AG09319 (cell line): Measurements from ENCODE around the gene KLF13.
A peak's percentile ranks its signal among the peaks of the same experiment; 100 is the strongest.

Source experiments
- DNase-seq: peaks from one replicate; pipeline ENCODE4 v3.0.0-alpha.2; 2010; ENCODE audit warnings: low read depth; ENCODE audit errors: extremely low read depth
- TF ChIP-seq, protein P1 (sequence below): IDR thresholded peaks from 2 replicates; pipeline ENCODE4 v1.5.1; 2011; ENCODE audit warnings: low read depth, mild to moderate bottlenecking, inconsistent platforms, low read length, moderate library complexity

KLF13 gene

DNA sequence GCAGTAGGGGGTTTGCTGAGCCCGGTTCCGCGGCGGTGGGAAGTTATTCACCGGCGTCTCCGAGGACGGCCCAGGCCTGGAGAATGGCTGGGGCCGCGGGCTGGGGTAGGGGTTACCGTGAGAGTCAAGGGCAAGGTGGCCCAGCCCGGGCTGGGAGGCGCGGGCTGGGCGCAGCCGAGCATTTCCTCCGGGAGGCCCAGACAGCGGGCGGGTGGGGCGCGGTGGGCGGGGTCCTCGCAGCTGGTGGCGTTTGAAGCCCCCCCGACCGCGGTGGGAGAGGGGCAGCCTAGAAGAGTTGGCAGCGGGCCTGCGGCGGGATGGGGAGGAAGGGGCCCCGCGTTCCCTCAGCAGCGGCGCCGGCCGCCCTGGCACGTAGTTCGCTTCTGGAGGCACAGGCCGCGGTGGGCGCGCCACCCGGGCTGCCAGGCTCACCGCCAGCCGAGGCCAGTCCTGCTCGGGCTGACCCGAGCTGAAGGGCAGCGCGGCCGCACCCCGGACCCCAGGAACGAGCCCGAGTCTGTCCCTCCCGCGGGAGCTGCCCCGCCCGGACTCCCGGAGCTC is 960 bp upstream of the KLF13 start:
- TF ChIP-seq, protein P1, sequence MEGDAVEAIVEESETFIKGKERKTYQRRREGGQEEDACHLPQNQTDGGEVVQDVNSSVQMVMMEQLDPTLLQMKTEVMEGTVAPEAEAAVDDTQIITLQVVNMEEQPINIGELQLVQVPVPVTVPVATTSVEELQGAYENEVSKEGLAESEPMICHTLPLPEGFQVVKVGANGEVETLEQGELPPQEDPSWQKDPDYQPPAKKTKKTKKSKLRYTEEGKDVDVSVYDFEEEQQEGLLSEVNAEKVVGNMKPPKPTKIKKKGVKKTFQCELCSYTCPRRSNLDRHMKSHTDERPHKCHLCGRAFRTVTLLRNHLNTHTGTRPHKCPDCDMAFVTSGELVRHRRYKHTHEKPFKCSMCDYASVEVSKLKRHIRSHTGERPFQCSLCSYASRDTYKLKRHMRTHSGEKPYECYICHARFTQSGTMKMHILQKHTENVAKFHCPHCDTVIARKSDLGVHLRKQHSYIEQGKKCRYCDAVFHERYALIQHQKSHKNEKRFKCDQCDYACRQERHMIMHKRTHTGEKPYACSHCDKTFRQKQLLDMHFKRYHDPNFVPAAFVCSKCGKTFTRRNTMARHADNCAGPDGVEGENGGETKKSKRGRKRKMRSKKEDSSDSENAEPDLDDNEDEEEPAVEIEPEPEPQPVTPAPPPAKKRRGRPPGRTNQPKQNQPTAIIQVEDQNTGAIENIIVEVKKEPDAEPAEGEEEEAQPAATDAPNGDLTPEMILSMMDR: no peak
- no peak for DNase-seq

DNA sequence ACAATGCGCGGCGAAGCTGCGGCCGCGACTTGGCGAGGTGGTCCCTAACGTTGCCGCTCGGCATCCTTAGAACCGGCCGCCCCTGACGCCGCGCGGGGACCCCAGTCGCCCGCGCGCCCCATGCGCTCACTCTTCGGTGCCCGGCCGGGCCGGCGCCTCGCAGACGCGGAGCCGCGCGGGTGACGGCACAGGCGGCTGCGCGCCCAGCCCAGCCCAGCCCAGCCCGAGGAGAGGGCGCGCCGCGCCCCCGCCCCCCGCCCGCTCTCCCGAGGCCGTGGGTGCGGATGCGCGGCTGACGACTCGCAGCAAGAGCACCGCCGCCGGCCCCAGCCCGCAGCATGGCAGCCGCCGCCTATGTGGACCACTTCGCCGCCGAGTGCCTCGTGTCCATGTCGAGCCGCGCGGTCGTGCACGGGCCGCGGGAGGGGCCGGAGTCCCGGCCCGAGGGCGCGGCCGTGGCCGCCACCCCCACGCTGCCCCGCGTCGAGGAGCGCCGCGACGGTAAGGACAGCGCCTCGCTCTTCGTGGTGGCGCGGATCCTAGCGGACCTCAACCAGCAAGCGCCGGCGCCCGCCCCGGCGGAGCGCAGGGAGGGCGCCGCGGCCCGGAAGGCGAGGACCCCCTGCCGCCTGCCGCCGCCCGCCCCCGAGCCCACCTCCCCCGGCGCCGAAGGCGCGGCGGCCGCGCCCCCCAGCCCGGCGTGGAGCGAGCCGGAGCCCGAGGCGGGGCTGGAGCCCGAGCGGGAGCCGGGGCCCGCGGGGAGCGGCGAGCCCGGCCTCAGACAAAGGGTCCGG is 437 bp downstream of the KLF13 start:
- peak; percentile 32 for DNase-seq
- TF ChIP-seq, protein P1: no peak

DNA sequence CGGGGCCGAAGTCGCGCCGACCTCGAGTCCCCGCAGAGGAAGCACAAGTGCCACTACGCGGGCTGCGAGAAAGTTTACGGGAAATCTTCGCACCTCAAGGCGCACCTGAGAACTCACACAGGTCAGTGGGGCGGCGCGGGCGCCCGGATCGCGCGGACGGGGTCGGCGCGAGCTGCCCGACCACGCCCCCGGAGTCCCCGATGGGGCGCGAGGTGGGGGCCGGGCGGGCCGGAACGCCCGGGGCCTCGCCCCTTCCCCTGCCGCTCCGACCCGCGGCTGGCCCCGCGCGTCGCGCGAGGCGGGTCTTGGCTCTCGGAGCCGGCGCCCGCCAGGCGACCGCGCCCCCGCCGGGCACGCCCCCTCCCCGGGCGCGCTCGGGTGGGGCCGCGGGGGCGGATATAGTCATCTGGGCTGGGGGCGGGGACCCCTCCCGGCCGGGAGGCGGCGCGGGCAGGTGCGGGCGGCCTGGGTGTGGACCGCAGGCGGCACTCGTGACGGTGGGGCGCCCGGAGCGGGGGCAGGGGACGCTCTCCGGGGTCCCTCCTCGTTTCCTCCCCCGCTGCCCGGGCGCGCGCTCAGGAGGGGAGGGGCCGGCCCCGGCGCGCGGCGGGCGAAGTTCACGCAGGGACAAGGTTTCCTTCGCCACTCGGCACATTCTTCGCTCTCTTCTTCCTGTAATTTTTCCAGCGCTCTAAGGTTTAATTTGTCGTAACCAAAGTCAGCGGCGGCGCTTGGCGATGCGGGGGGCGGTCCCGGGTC is 1.2 kb downstream of the KLF13 start:
- no peak for DNase-seq
- TF ChIP-seq, protein P1: no peak

DNA sequence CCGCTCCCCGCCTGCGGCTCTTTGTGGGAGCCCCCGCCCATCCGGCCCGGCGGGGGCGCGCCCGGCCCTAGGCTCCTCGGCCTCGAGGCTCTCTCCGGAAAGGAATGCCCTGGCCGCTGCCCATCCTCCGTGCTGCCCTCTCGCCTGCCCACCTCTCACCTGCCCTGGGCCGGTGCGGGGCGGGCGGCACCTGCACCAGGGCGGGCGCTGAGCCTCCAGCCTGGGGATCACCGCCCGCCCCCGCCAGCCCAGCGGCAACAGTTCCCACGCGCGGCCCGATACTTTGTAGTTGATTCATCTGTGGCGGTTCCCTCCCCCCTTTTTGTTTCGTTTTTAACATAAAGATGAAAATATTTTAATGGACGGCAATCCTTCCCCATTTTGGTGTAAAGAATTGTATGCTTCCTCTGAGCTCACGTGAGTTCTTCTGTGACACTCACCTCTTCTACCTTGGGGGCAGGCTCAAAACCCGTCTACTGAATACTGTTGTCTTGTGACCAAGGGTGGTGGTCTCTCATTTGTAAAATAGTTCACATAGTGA is 1.9 kb downstream of the KLF13 start:
- no peak for DNase-seq
- TF ChIP-seq, protein P1: no peak

DNA sequence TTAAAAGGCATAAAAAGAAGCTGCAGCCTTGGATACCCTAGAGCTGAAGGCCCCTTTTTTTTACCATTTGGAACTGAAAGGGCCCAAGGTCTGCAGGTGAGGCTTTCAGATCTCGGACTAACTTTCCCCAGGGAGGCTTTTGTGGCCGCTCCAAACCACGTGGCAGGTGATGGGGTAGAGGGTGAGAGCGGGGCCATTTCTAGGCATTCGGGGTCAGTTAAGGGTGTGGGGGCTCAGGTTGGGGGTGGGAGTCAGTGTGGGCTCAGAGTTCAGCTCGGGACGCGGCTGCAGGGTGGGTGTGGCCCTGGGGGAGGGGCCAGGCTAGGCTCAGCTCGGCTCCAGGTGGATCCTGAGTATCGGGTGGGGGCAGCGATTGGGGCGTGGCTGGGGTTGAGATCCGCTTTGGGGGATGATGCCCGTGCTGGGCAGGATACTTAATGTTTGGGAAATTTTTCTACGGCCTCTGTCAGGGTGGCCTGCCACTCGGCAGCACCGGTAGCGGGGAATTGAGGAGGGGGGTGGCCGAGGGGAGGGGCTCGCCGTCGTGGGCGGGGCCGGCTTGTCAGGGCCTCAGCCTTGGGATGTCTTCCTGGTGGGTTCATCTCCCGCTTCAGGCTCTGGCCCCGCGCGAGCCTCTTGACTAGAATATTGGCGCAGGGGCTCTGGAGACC is 2.5 kb downstream of the KLF13 start:
- no peak for DNase-seq
- TF ChIP-seq, protein P1: no peak

DNA sequence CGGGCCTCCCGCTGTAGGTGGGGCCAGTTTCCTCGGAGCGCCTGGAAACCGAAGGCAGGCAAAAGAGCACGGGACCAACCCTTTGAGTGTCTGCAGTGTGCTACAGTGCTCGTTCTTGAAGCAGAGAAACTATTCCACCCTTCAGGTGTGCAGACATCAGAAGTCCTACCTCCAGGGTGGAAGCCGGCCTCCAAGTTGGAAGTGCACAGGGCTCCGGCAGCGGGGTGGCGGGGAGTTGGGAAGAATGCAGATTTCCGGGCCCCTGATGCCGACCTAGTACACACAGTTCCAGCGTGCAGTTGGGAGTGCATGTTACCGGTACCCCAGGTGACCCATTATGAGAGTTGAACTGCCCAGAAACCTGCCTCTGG is 3.0 kb downstream of the KLF13 start:
- no peak for DNase-seq

More for the DNA sequence above, 3.0 kb downstream of the KLF13 start:
- TF ChIP-seq, protein P1: no peak
